H9 (cell line): ENCODE results near the gene TBC1D22A. TPM values are rescaled to one million over a fixed set of nuclear protein-coding genes. Genes with fewer than 3 reads are reported as not detected.

Source experiments
- DNase-seq: peaks from one replicate; pipeline ENCODE4 v3.0.0-alpha.2; 2017
- H2AFZ ChIP-seq: one replicate; pipeline ENCODE4 v1.6.1; 2013; ENCODE audit warnings: mild to moderate bottlenecking, low read length, control low read depth, moderate library complexity
- H2AK5ac ChIP-seq: 2 replicates; pipeline ENCODE4 v1.6.1; 2013; ENCODE audit warnings: low read length, control low read depth, mixed read lengths; ENCODE audit not compliant: insufficient read length
- H2BK120ac ChIP-seq: one replicate; pipeline ENCODE4 v1.6.1; 2013; ENCODE audit warnings: low read depth, mild to moderate bottlenecking, low read length, control low read depth, inconsistent platforms; ENCODE audit not compliant: poor library complexity, severe bottlenecking
- H2BK12ac ChIP-seq: 2 replicates; pipeline ENCODE4 v1.6.1; 2013; ENCODE audit warnings: low read length, control low read depth, mixed read lengths, low read depth; ENCODE audit not compliant: insufficient read length
- H2BK15ac ChIP-seq: 2 replicates; pipeline ENCODE4 v1.6.1; 2013; ENCODE audit warnings: low read depth, low read length, control low read depth
- H2BK20ac ChIP-seq: one replicate; pipeline ENCODE4 v1.6.1; 2013; ENCODE audit warnings: low read depth, mild to moderate bottlenecking, low read length, control low read depth, inconsistent platforms; ENCODE audit not compliant: poor library complexity, severe bottlenecking
- H2BK5ac ChIP-seq: 2 replicates; pipeline ENCODE4 v1.6.1; 2013; ENCODE audit warnings: low read length, control low read depth, mixed read lengths; ENCODE audit not compliant: insufficient read length
- H3K14ac ChIP-seq: 2 replicates; pipeline ENCODE4 v1.6.1; 2013; ENCODE audit warnings: low read length, control low read depth; ENCODE audit not compliant: insufficient read depth
- H3K18ac ChIP-seq: 2 replicates; pipeline ENCODE4 v1.6.1; 2013; ENCODE audit warnings: low read depth, mild to moderate bottlenecking, mixed read lengths, low read length, control low read depth; ENCODE audit not compliant: insufficient read length
- H3K23ac ChIP-seq: 2 replicates; pipeline ENCODE4 v1.6.1; 2013; ENCODE audit warnings: low read length, control low read depth, mixed read lengths, low read depth; ENCODE audit not compliant: insufficient read length
- H3K23me2 ChIP-seq: 2 replicates; pipeline ENCODE4 v1.6.1; 2013; ENCODE audit warnings: low read depth, mild to moderate bottlenecking, mixed read lengths, low read length, control low read depth; ENCODE audit not compliant: insufficient read length, poor library complexity, severe bottlenecking
- H3K27ac ChIP-seq: 2 replicates; pipeline ENCODE4 v1.5.1; 2013; ENCODE audit warnings: low read length, control low read depth, mixed read lengths, low read depth; ENCODE audit not compliant: insufficient read length
- H3K27me3 ChIP-seq: 2 replicates; pipeline ENCODE4 v1.6.1; 2013; ENCODE audit warnings: low read length, control low read depth, inconsistent platforms; ENCODE audit not compliant: insufficient read depth
- H3K4ac ChIP-seq: 2 replicates; pipeline ENCODE4 v1.6.1; 2013; ENCODE audit warnings: low read depth, mild to moderate bottlenecking, control low read depth, inconsistent platforms, low read length, moderate library complexity
- H3K4me1 ChIP-seq: 2 replicates; pipeline ENCODE4 v1.6.1; 2013; ENCODE audit warnings: low read length, control low read depth, inconsistent platforms; ENCODE audit not compliant: insufficient read depth
- H3K4me2 ChIP-seq: 2 replicates; pipeline ENCODE4 v1.6.1; 2013; ENCODE audit warnings: low read length, control low read depth, mixed read lengths; ENCODE audit not compliant: insufficient read length, insufficient read depth
- H3K56ac ChIP-seq: 2 replicates; pipeline ENCODE4 v1.6.1; 2013; ENCODE audit warnings: low read depth, mild to moderate bottlenecking, mixed read lengths, low read length, control low read depth; ENCODE audit not compliant: insufficient read length
- H3K79me1 ChIP-seq: 2 replicates; pipeline ENCODE4 v1.6.1; 2013; ENCODE audit warnings: low read depth, mild to moderate bottlenecking, moderate library complexity, low read length, control low read depth, inconsistent platforms; ENCODE audit not compliant: insufficient read depth, poor library complexity, severe bottlenecking
- H3K79me2 ChIP-seq: 2 replicates; pipeline ENCODE4 v1.6.1; 2013; ENCODE audit warnings: low read length, control low read depth, inconsistent platforms; ENCODE audit not compliant: insufficient read depth
- H3K9ac ChIP-seq: 2 replicates; pipeline ENCODE4 v1.6.1; 2013; ENCODE audit warnings: low read length, control low read depth, mixed read lengths; ENCODE audit not compliant: insufficient read length; ENCODE audit errors: extremely low read depth
- H3K9me3 ChIP-seq: one replicate; pipeline ENCODE4 v1.6.1; 2013; ENCODE audit warnings: low read depth, low read length, inconsistent platforms; ENCODE audit not compliant: control insufficient read depth
- H3T11ph ChIP-seq: one replicate; pipeline ENCODE4 v1.6.1; 2013; ENCODE audit warnings: mild to moderate bottlenecking, low read length, control low read depth, inconsistent platforms
- H4K20me1 ChIP-seq: one replicate; pipeline ENCODE4 v1.6.1; 2013; ENCODE audit not compliant: control insufficient read depth, insufficient read length, insufficient read depth
- H4K5ac ChIP-seq: 2 replicates; pipeline ENCODE4 v1.6.1; 2013; ENCODE audit warnings: low read depth, mild to moderate bottlenecking, mixed read lengths, low read length, control low read depth; ENCODE audit not compliant: insufficient read length
- H4K8ac ChIP-seq: replicated peaks from 2 replicates; pipeline ENCODE4 v1.6.1; 2013; ENCODE audit warnings: low read length, control low read depth, mixed read lengths, low read depth; ENCODE audit not compliant: insufficient read length
- H4K91ac ChIP-seq: 2 replicates; pipeline ENCODE4 v1.6.1; 2013; ENCODE audit warnings: low read depth, mild to moderate bottlenecking, moderate library complexity, mixed read lengths, low read length, control low read depth; ENCODE audit not compliant: insufficient read length
- H3K27ac Mint-ChIP-seq, 3 experiments: 2 replicates in 2 of 3; 3 replicates in 1 of 3; pipeline ENCODE4 v1.8.0; 2020 to 2021; ENCODE audit warnings: mixed read lengths in 3 of 3, mild to moderate bottlenecking in 1 of 3, moderate library complexity in 1 of 3
- H3K27me3 Mint-ChIP-seq: 2 replicates; pipeline ENCODE4 v1.8.0; 2021; ENCODE audit warnings: low read depth, mild to moderate bottlenecking, moderate library complexity, mixed read lengths
- H3K36me3 Mint-ChIP-seq, 3 experiments: 2 replicates in 2 of 3; 3 replicates in 1 of 3; pipeline ENCODE4 v1.8.0; 2020 to 2021; ENCODE audit warnings: low read depth in 3 of 3, mixed read lengths in 3 of 3; ENCODE audit not compliant: insufficient read depth in 1 of 3
- H3K4me1 Mint-ChIP-seq, 2 experiments: 2 replicates each; pipeline ENCODE4 v1.8.0; 2020; ENCODE audit warnings: mixed read lengths in 2 of 2
- H3K4me3 Mint-ChIP-seq, 2 experiments: 2 replicates in 1 of 2; 3 replicates in 1 of 2; pipeline ENCODE4 v1.8.0; 2020 to 2021; ENCODE audit warnings: mild to moderate bottlenecking in 2 of 2, mixed read lengths in 2 of 2, moderate library complexity in 1 of 2
- H3K9me3 Mint-ChIP-seq, 2 experiments: 2 replicates in 1 of 2; 3 replicates in 1 of 2; pipeline ENCODE4 v1.8.0; 2020; ENCODE audit warnings: mild to moderate bottlenecking in 2 of 2, mixed read lengths in 2 of 2, moderate library complexity in 1 of 2
- WGBS: extraction: QIAGEN DNeasy Blood & Tissue Kit; methylation state at CpG from one replicate; pipeline ENCODE4 v1.1.7; 2013; ENCODE audit warnings: missing lambda C conversion rate, low lambda C conversion rate, mixed read lengths; ENCODE audit not compliant: insufficient read length; ENCODE audit errors: extremely low coverage; 5-methylcytosine and 5-hydroxymethylcytosine counted together
- total RNA-seq: library from RNA; stranded (reverse); gene quantifications from 2 replicates; pipeline ENCODE4 v1.2.1, GENCODE V29; 2021
- TF ChIP-seq, protein P1 (sequence below): fragments of 200-600 bp; sonication (generic); conservative IDR thresholded peaks from 3 replicates; pipeline ENCODE4 v1.8.0; 2021; ENCODE audit warnings: antibody characterized with exemption, mild to moderate bottlenecking

Gene TBC1D22A
- total RNA-seq, 1 experiment from 2014 or later: 20.8 TPM

DNA sequence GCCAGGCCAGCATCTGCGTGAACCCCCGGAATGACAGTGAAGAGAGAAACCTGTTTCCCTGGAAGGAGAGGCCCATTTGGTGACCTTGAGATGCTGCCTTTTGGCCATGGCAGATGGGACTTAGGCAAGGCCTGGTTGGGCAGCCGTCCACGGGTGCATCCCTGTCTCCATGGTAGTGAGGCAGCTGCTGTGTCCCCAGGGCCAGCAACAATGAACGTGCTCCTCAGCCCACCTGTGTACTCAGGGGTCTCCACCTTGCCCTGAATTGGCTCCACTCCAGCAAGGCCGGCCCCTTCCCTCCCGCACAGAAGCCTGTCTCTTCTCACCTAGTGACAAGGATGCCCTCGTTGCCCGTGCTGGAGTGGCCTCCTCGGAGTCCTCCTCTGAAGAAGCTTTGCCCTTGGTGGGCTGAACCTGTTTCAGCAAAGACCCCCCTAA is 441.1 kb downstream of the TBC1D22A start:
- no peak overlapping the region for H3K4ac ChIP-seq
- no peaks in the 10 kb centered on the region for H3K4me1 Mint-ChIP-seq
- no peak overlapping the region for H3K56ac ChIP-seq
- H3K79me1 ChIP-seq: no peaks in the 10 kb centered on the region
- no peak overlapping the region for H2BK20ac ChIP-seq
- no peak overlapping the region for H2AFZ ChIP-seq
- H2BK15ac ChIP-seq: no peak overlapping the region
- H4K91ac ChIP-seq: no peak overlapping the region
- H3K14ac ChIP-seq: no peak overlapping the region
- no peaks in the 10 kb centered on the region for H3K79me2 ChIP-seq
- H3K23ac ChIP-seq: no peak overlapping the region
- no peaks in the 10 kb centered on the region for H3K4me1 ChIP-seq
- H3K9ac ChIP-seq: no peak overlapping the region
- no peak overlapping the region for H3K18ac ChIP-seq
- H3T11ph ChIP-seq: no peak overlapping the region
- no peak for DNase-seq
- H3K27ac ChIP-seq: no peak overlapping the region
- peaks cover 25 to 92% of the 10 kb centered on the region in 2 experiments for H3K9me3 Mint-ChIP-seq
- no peak overlapping the region for H2AK5ac ChIP-seq
- H2BK120ac ChIP-seq: no peak overlapping the region
- no CpG with 5 or more reads among the region's 10 CpGs for WGBS
- no peak overlapping the region for H3K4me3 Mint-ChIP-seq
- peaks cover 3% of the 10 kb centered on the region for H3K27me3 Mint-ChIP-seq
- H4K20me1 ChIP-seq: no peaks in the 10 kb centered on the region
- peaks cover 64% of the 10 kb centered on the region for H3K9me3 ChIP-seq
- H2BK5ac ChIP-seq: no peak overlapping the region
- no peak overlapping the region for H4K8ac ChIP-seq
- H4K5ac ChIP-seq: no peak overlapping the region
- H3K27me3 ChIP-seq: no peaks in the 10 kb centered on the region
- no peaks in the 10 kb centered on the region for H3K23me2 ChIP-seq
- H2BK12ac ChIP-seq: no peak overlapping the region
- no peak overlapping the region for H3K27ac Mint-ChIP-seq
- TF ChIP-seq, protein P1, sequence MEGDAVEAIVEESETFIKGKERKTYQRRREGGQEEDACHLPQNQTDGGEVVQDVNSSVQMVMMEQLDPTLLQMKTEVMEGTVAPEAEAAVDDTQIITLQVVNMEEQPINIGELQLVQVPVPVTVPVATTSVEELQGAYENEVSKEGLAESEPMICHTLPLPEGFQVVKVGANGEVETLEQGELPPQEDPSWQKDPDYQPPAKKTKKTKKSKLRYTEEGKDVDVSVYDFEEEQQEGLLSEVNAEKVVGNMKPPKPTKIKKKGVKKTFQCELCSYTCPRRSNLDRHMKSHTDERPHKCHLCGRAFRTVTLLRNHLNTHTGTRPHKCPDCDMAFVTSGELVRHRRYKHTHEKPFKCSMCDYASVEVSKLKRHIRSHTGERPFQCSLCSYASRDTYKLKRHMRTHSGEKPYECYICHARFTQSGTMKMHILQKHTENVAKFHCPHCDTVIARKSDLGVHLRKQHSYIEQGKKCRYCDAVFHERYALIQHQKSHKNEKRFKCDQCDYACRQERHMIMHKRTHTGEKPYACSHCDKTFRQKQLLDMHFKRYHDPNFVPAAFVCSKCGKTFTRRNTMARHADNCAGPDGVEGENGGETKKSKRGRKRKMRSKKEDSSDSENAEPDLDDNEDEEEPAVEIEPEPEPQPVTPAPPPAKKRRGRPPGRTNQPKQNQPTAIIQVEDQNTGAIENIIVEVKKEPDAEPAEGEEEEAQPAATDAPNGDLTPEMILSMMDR: no peak
- H3K4me2 ChIP-seq: no peak overlapping the region
- H3K36me3 Mint-ChIP-seq: peaks cover 0 to 35% (median 23%) of the 10 kb centered on the region in 3 experiments; a peak in 6 of 7 replicates
